Muscle layer of colon (tissue), 2 donors: ENCODE measurements around the gene HIC1.

Experiments
- H3K27ac ChIP-seq: one replicate; pipeline ENCODE4 v1.7.0; 2013; ENCODE audit warnings: low read depth, mild to moderate bottlenecking, low read length, moderate library complexity
- H3K27me3 ChIP-seq, 2 donors: one replicate each; pipeline ENCODE4 v1.7.0; 2013; ENCODE audit warnings: low read length in 2 of 2, mild to moderate bottlenecking in 2 of 2; ENCODE audit not compliant: insufficient read depth in 2 of 2, control insufficient read depth in 1 of 2
- H3K36me3 ChIP-seq: one replicate; pipeline ENCODE4 v1.7.0; 2013; ENCODE audit warnings: mild to moderate bottlenecking, low read length; ENCODE audit not compliant: insufficient read depth
- H3K4me1 ChIP-seq: one replicate; pipeline ENCODE4 v1.7.0; 2013; ENCODE audit warnings: mild to moderate bottlenecking, low read length; ENCODE audit not compliant: insufficient read depth
- H3K4me3 ChIP-seq, 2 donors: one replicate each; pipeline ENCODE4 v1.7.0; 2013; ENCODE audit warnings: low read length in 2 of 2, low read depth in 1 of 2, mild to moderate bottlenecking in 1 of 2, moderate library complexity in 1 of 2
- H3K9ac ChIP-seq: one replicate; pipeline ENCODE4 v1.7.0; 2013; ENCODE audit warnings: low read length
- H3K9me3 ChIP-seq: one replicate; pipeline ENCODE4 v1.7.0; 2013; ENCODE audit warnings: mild to moderate bottlenecking, low read length
- donor health status: abdominal sarcoma.
- donor health status: Adenocarcinoma of cecum.

Gene HIC1

DNA sequence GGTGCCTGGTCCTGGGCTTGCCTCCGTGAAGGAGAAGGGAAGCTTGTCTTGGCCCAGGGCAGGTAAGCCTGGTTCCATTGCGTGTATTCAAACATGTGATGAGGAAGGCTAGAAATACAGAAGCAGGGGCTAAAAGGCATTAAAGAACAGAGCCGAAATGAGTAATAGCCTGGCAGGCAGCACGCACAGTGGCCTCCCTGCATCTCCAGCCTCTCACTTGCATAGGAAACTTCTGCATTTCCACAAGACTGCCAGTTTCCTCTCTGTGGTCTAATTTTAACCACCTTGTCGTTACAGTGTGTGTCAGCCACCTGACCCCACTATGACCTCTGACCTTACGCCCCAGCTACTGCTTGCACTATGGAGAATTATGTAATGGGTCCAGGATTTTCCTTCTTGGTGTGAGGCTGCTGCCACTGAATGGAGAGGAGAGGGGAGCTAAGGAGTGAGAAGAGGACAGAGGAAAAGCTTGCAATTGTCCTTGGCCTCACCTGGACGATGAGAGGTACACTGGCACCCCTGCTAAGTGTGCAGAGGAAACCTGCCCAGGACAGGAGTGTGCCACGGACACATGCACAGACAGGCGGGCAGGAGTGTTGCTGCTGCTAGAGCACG is 32.8 kb downstream of the HIC1 start:
- Histone ChIP-seq H3K27ac (peak overlapping the region; percentile 12), H3K4me3 (no peak overlapping the region), H3K36me3 (peaks cover 9% of the 10 kb centered on the region), H3K9ac (no peak overlapping the region), H3K27me3 (no peaks in the 10 kb centered on the region), H3K9me3 (no peaks in the 10 kb centered on the region), H3K4me1 (peaks cover 76% of the 10 kb centered on the region)

DNA sequence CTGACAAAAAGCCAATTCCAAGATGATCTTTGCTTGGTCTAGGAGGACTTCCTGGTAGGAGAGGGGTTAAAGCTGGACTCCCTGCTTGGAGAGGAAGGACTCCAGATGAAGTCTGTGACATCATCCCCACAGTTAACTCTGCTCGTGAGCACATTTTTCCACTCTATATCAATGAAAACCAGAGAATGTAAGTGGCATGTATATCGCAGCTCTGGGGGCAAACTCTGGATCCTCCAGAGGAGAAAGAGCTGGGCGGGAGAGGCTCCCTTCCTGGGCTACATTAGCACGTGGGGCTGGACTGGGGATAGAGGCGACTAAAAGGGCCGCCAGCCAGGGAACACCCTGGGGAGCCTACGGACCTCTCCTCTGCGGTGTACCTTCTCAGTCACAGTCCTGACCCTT is 34.1 kb downstream of the HIC1 start:
- Histone ChIP-seq H3K9ac (peak overlapping the region; percentile 66), H3K36me3 (peaks cover 9% of the 10 kb centered on the region), H3K4me1 (peaks cover 64% of the 10 kb centered on the region), H3K27me3 (no peaks in the 10 kb centered on the region), H3K4me3 (peak overlapping the region; percentile 37 to 65), H3K27ac (peak overlapping the region; percentile 79), H3K9me3 (no peaks in the 10 kb centered on the region)

DNA sequence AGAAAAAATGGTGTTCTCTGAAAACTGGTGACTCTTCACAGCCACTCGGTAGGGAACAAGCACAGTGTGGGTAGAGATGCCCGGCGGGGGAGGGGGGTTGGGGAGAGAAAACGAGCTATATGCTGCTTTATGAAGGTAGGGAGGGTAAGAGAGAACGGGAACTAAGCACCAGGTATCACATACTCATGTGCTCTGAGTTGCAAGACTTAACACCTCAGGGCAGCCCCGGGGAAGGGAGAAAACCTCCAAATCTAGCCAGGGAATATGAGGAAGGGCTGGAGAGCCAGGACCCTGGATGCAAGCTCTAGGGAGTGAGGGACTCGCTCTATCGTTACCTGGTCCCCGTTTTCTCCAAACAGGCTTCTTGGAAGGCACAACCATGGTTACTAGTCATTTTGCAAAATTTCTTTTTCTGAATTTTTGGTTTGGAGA is 35.3 kb downstream of the HIC1 start:
- Histone ChIP-seq H3K36me3 (peaks cover 6% of the 10 kb centered on the region), H3K9me3 (no peaks in the 10 kb centered on the region), H3K4me3 (peak overlapping the region in 1 of 2 donors; percentile 37), H3K4me1 (peaks cover 59% of the 10 kb centered on the region), H3K27ac (peak overlapping the region; percentile 37), H3K27me3 (no peaks in the 10 kb centered on the region), H3K9ac (no peak overlapping the region)

GRCh38 chr17:2090804-2091534 is 36.1 kb downstream of the HIC1 start:
- H3K27me3 ChIP-seq = no peaks in the 10 kb centered on the region
- peaks cover 54% of the 10 kb centered on the region for H3K4me1 ChIP-seq
- H3K36me3 ChIP-seq = no peaks in the 10 kb centered on the region
- no peak overlapping the region for H3K9ac ChIP-seq
- H3K9me3 ChIP-seq = no peaks in the 10 kb centered on the region
- peak overlapping the region; percentile 48 for H3K27ac ChIP-seq
- H3K4me3 ChIP-seq = no peak overlapping the region

GRCh38 chr17:2092253-2092652 is 37.4 kb downstream of the HIC1 start:
- H3K4me3 ChIP-seq = no peak overlapping the region
- no peaks in the 10 kb centered on the region for H3K27me3 ChIP-seq
- H3K4me1 ChIP-seq = peaks cover 43% of the 10 kb centered on the region
- no peaks in the 10 kb centered on the region for H3K36me3 ChIP-seq
- no peaks in the 10 kb centered on the region for H3K9me3 ChIP-seq
- no peak overlapping the region for H3K9ac ChIP-seq
- H3K27ac ChIP-seq = no peak overlapping the region

DNA sequence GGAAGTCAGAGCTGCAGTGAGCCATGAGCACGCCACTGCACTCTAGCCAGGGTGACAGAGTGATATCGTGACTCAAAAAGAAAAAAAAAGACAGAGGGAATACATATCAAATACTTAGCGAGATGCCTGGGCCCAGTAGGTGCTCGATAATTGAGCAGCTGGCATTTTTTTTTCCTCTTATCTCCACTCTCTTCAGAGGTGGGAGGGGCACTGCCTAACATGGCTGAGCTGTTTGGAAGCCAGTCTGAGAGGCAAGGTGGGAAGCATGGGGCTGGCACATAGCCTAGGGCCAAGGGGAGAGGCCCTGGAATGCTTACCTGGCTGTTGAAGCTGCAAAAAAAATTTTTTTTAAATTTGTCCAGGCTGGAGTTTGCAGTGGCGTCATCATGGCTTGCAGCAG is 38.4 kb downstream of the HIC1 start:
- H3K4me3 ChIP-seq = no peak overlapping the region
- no peaks in the 10 kb centered on the region for H3K36me3 ChIP-seq
- no peak overlapping the region for H3K27ac ChIP-seq
- H3K9ac ChIP-seq = no peak overlapping the region
- H3K27me3 ChIP-seq = no peaks in the 10 kb centered on the region
- H3K9me3 ChIP-seq = no peaks in the 10 kb centered on the region
- H3K4me1 ChIP-seq = peaks cover 32% of the 10 kb centered on the region

GRCh38 chr17:2094891-2095535 is 40.1 kb downstream of the HIC1 start:
- no peak overlapping the region for H3K9ac ChIP-seq
- H3K27ac ChIP-seq = no peak overlapping the region

GRCh38 chr17:2095536-2095910 is 40.6 kb downstream of the HIC1 start:
- Histone ChIP-seq H3K9me3 (no peaks in the 10 kb centered on the region), H3K9ac (no peak overlapping the region)

More at GRCh38 chr17:2094891-2095535, 40.1 kb downstream of the HIC1 start:
- Histone ChIP-seq H3K36me3 (no peaks in the 10 kb centered on the region), H3K9me3 (no peaks in the 10 kb centered on the region), H3K27me3 (no peaks in the 10 kb centered on the region), H3K4me1 (peaks cover 21% of the 10 kb centered on the region), H3K4me3 (no peak overlapping the region)

DNA sequence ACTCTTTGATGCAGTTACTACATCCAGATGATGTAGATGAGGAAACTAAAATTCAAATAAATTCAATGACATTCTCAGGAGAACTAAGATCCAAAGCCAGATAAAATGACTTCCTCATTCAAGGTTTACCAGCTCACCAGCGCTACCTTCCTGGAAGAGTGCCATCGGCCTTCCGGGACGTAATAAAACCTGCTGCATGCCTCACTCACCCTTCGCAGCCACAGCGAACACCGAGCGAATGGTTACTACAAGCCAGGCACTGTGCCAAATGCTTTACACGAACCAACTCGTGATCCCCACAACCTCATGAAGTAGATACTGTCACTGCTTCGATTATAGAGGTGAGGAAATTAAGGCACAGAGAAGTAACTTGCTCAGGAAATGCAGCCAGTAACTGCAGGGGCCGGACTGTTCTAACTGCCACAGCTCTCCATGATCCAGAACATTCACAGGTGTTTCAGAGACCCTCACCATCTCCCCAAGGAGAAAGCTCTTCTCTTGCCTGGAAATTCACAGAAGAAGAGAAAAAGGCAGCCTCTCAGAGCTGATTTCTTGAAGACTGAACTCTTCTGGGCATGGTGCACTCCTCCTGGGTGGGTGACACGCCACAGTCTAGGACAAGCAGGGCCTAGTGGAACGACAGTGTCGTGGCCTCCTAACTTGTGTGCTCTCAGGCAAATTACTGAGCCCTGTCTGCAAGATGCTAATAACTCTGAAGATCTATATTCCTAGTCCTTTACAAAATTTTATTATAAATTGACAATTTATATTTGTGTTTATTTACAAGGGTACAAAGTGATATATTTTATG is 46.8 kb downstream of the HIC1 start:
- Histone ChIP-seq H3K9ac (no peak overlapping the region), H3K27me3 (no peaks in the 10 kb centered on the region), H3K27ac (no peak overlapping the region), H3K36me3 (no peaks in the 10 kb centered on the region), H3K4me1 (peaks cover 27% of the 10 kb centered on the region), H3K9me3 (no peaks in the 10 kb centered on the region), H3K4me3 (no peak overlapping the region)

More at GRCh38 chr17:2095536-2095910, 40.6 kb downstream of the HIC1 start:
- Histone ChIP-seq H3K27me3 (no peaks in the 10 kb centered on the region), H3K4me3 (no peak overlapping the region), H3K36me3 (no peaks in the 10 kb centered on the region), H3K27ac (no peak overlapping the region), H3K4me1 (peaks cover 16% of the 10 kb centered on the region)

GRCh38 chr17:2102931-2103809 is 48.3 kb downstream of the HIC1 start:
- Histone ChIP-seq H3K36me3 (peaks cover 3% of the 10 kb centered on the region), H3K4me1 (peaks cover 40% of the 10 kb centered on the region), H3K4me3 (no peak overlapping the region), H3K9me3 (no peaks in the 10 kb centered on the region), H3K27me3 (no peaks in the 10 kb centered on the region), H3K9ac (no peak overlapping the region), H3K27ac (no peak overlapping the region)
